ENCODE measurements around the gene TTC21A.
"Not testable (repeated sequence)": the region's sequence is repeated elsewhere in the genome, so short reads cannot be mapped to it uniquely, and the experiment has no call there.

Gene TTC21A

GRCh38 chr3:39107388-39108199 is at the start of gene TTC21A, which contains the start of gene GORASP1:
Gene TTC21A, plus strand, starts transcription at chr3:39107680. Its CDS starts 158 bp downstream, at chr3:39107838.
Gene GORASP1, minus strand, starts transcription at chr3:39107627. Its CDS starts 86 bp downstream, at chr3:39107541.
- DNase-seq = peak; percentile 71

- not testable (repeated sequence) for DNase-seq
These were observed 46.3 kb upstream of the TTC21A start for GRCh38 chr3:39061228-39061627.

DNA sequence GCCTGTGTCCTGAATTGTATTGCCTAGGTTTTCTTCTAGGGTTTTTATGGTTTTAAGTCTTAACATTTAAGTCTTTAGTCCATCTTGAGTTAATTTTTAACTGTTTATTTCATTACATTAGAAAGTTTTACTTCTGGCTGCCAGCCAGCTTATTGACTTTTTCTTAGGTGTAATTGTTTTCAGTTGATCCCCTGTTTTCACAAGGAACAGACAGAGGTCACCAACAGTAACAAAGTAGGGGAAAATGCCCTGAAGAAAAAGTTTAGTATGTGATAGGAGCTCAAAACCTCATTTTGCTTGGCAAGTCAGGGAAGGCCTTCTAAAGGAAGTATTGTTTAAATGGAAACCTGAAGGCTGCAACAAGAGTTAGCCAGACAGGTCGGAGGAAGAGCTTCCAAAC is 45.3 kb upstream of the TTC21A start:
- no peak for DNase-seq

- DNase-seq = no peak
These were observed 44.3 kb upstream of the TTC21A start for GRCh38 chr3:39063143-39063542.

DNA sequence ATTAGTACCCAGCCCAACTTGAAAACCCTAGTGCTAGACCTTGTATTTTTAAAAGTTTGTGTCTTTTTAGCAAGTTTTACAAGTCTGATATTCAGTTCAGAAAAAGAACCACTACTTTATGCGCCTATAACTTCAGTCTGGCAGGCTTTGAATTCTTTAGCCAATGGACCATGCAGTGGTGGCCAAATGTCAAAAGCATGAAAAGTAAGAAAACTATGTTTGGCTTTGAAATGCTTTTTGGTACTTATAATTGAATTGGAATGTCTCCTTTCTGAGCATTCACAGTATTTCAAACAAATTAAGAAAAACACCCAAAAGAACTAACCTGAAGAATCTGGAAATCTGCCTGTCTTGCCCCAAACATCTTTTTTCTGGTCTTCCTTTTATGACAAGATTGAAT is 42.8 kb upstream of the TTC21A start:
- DNase-seq = no peak

DNA sequence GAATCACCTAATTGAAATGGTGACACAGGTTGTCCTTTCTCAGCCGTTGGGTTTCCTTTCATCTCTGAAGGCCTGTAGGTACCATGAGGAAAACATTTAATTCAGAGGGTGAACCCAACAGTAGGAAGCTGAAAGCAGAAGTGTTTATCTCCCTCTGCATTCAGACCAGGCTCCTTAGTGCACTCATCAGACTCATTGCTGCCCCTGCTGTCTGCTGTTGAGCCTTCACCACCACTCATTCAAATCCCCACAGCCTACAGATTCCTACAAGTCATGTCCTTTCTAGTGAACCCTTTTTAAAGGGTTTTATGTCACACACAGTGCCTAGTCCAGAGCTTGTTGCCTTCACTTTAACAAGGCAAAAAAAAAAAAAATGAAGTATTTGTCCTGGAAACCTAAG is 42.3 kb upstream of the TTC21A start:
- DNase-seq = peak; percentile 17

GRCh38 chr3:39067286-39067685 is 40.2 kb upstream of the TTC21A start:
- DNase-seq = no peak

DNA sequence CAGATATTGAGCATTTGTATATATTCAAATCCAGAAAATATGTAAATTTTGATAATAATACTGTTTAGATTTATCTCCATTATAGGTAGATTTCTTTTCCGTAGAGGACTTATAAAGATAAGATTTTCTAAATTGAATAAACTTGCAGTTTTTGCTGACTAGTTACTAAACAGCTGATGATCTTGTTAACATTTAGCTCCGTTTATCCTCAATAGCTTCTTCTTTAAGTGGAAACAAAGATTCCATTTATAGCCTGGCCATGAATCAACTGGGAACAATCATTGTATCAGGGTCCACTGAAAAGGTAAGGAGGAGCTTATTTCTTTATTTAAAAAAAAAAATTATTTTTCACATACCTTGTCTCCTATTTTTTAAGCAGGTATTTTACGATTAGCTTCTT is 38.9 kb upstream of the TTC21A start:
- DNase-seq = no peak

GRCh38 chr3:39075910-39076309 is 31.6 kb upstream of the TTC21A start:
- DNase-seq = no peak

DNA sequence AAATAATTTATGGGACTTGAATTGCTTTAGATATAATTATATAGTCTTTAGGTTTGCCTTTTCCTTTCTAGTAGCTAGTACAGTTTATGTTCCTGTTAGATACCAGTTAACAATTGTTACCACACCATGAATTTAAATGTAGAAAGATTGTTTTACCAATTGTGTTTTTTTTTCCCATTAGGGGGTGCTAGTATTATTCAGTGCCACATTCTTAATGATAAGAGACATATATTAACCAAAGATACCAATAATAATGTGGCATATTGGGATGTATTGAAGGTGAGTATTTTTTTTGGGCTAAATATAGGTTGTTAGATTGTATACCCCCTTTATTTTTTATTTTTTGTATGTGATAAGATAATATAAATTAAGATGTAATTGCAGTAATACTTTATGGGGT is 27.9 kb upstream of the TTC21A start:
- DNase-seq = no peak

GRCh38 chr3:39080026-39080425 is 27.5 kb upstream of the TTC21A start:
- no peak for DNase-seq

DNA sequence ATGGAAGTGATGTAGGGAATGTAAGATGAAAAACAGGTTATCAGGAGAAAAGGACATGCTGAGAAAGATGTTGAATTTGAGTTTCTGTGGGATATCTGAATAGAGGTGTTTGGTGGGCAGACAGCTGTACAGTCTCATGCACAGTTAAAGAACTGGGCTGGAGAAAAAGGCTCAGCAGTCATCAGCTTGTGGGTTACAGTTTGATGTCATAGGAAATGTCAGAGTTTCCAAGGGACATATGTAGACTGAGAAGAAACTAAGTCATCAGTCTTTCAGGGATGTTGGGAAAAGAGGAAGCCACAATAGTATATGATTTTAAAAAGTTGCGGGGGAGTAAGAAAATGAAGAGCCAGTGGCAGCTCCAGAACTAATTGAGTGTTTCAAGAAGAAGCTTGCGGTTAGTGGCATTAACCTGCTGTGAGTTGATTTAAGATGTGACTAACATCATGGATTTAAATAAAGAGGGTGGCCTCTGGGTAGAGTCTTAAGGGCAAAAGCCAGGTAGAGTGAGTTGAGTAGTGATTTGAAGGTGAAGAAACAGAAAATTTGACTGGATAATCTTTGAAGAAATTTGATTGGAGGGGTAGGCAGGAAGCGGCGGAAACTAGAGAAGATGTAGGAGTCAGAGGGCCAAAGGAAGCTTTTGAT is 24.7 kb upstream of the TTC21A start:
- DNase-seq = no peak

GRCh38 chr3:39086144-39086543 is 21.3 kb upstream of the TTC21A start:
- DNase-seq = no peak

DNA sequence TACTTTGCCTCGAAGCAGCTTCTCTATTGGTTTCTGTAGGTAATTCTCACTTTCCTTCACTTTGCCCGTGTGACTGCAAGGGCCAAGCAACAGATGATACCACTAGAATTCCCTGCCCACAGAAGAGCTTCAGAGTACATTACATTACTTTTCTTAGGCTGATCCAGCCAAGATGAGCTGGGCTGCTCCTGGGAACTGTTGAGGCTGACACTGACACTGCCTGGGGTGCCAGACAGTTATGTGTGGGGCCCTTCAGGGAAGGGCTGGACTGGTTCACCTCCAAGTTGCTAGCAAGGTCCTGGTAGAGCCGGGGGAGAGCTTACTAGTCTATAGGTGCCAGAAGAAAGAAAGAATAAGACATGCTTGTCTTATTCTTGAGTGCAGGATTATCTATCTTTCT is 19.0 kb upstream of the TTC21A start:
- no peak for DNase-seq

GRCh38 chr3:39088889-39089288 is 18.6 kb upstream of the TTC21A start:
- no peak for DNase-seq

- no peak for DNase-seq
These were observed 16.6 kb upstream of the TTC21A start for GRCh38 chr3:39090922-39091321.

DNA sequence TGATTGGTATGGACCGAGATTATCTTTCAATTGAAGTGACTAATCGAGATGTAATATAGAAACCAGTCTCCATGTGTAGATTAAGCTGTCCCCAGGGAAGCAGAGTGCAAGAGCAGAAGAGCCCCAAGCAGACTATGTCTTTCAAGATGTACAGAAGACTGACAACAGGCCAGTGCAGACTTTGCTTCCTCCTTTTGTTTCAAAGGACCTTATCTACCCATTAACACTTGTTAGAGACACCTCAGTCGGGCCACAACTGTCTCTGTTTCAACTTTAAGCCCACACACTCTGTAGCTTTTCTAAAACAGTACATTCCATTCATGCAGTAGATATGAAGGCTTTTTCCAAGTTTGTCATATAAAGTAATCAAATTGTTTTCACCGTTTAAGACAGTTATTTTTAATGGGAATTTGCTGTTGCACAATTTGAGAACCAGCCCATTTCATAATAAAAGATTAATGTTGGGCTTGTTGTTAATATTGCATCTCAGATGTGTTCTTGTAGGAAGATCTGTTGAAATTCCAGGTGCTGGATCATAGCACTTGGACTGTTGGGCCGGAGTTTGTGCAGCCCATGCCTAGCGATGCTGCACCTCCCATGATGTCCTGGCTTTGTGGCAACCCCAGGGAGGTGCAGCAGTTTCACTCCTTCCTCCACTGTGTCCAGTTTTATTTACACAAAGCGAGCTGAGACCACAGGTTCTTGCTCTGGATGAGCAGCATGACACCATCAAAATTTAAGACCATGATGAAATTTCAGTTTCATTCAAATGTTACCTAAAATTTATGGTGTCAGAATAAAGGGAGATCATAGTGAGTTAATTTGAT is 12.4 kb upstream of the TTC21A start:
- DNase-seq = no peak

- no peak for DNase-seq
These were observed 11.7 kb upstream of the TTC21A start for GRCh38 chr3:39095778-39096177.

GRCh38 chr3:39096775-39097174 is 10.7 kb upstream of the TTC21A start:
- DNase-seq = no peak

DNA sequence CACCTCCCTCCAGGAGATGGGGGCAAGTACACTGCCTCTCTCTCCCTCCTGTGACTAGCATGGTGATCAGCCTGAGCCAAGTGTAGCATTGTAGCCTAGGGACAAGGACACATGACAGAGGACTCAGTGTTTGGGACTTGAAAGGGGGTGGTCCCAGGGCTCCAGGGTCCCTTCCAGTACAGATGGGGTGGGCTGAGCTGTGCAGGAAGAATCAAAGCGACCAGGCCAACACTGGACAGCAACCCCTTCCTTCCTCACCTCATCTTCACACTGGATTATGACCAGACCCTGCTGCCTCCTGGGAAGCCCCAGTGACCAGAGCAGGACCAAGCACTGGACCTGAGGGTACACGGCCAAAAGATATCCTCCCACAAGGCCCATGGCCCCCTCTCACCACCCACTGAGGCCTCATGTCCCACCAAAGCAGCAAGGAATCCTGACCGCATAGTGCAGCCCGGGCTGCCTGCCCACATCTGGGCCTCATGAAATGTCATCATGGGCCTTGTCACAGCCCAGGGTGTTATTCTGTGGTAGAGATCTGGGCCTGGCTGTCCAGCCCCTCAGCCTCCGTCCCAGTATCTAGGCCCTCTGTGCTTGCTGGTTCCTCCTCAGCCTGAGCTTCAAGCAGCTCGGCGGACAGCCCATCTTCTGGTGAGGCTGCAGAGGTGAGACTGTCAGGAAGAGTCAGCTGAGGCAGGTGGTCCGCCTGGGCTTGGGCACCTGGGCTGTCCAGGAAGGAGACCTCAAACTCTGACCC is 9.6 kb upstream of the TTC21A start:
- no peak for DNase-seq

DNA sequence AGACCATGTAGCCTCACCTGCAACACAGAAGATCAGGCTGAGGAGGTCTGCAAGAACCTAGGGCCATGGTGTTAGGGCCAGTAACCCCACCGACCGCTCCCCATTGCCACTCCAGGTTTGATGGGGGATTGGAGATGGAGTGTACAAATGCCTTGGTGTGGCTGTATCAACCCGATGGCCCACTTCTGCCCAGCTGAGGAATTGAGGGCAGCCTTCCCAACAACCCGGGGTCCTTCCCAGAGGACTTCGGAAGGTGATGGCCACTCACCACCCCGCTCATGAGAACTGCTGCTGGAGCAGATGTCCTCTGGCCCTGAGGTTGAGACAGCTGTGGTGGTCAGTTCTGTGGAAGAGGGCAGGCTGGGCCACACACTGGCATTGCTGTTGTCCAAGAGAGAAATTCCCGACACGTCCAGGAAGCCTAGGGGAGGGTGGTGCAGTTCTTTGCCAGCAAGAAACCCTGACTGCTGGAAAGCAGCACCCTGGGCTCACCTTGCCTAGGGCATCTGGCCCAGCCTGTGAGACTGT is 8.9 kb upstream of the TTC21A start:
- no peak for DNase-seq

- no peak for DNase-seq
These were observed 8.2 kb upstream of the TTC21A start for GRCh38 chr3:39099242-39099641.

All from CD4-positive, alpha-beta T cell treated with Interleukin-17A for 4 hours (primary cell).